DOHH2 (cell line): Measurements from ENCODE around the gene WNT7A.

ENCODE experiments used
- H3F3A ChIP-seq: fragments of 200-600 bp; sonication (generic), shearing (Covaris generic); 2 replicates; pipeline ENCODE4 v1.6.0; 2016; ENCODE audit warnings: antibody characterized with exemption, mild to moderate bottlenecking; ENCODE audit not compliant: control insufficient read depth, insufficient read depth
- H3K27ac ChIP-seq: fragments of 200-600 bp; sonication (generic); 2 replicates; pipeline ENCODE4 v1.5.1; 2014; ENCODE audit warnings: low read depth, mild to moderate bottlenecking, low read length, moderate library complexity
- H3K27me3 ChIP-seq: fragments of 200-600 bp; sonication (generic); 2 replicates; pipeline ENCODE4 v1.6.1; 2014; ENCODE audit warnings: mild to moderate bottlenecking, low read length, mixed read lengths; ENCODE audit not compliant: control insufficient read depth
- H3K36me3 ChIP-seq: fragments of 200-600 bp; sonication (generic); 2 replicates; pipeline ENCODE4 v1.6.1; 2014; ENCODE audit warnings: mild to moderate bottlenecking, low read length, moderate library complexity, mixed read lengths; ENCODE audit not compliant: control insufficient read depth
- H3K4me1 ChIP-seq: fragments of 200-600 bp; sonication (generic); 2 replicates; pipeline ENCODE4 v1.6.1; 2014; ENCODE audit warnings: mild to moderate bottlenecking, low read length, mixed read lengths; ENCODE audit not compliant: control insufficient read depth
- H3K4me2 ChIP-seq: fragments of 200-600 bp; sonication (generic); 2 replicates; pipeline ENCODE4 v1.6.0; 2014; ENCODE audit warnings: mild to moderate bottlenecking, low read length, moderate library complexity
- H3K4me3 ChIP-seq: fragments of 200-600 bp; sonication (generic); 2 replicates; pipeline ENCODE4 v1.5.1; 2014; ENCODE audit warnings: mild to moderate bottlenecking, low read length, mixed read lengths
- H3K79me2 ChIP-seq: fragments of 200-600 bp; sonication (generic); 2 replicates; pipeline ENCODE4 v1.6.1; 2014; ENCODE audit warnings: mild to moderate bottlenecking, low read length, mixed read lengths; ENCODE audit not compliant: control insufficient read depth
- H3K9me2 ChIP-seq: fragments of 200-600 bp; sonication (generic); replicated peaks from 2 replicates; pipeline ENCODE4 v1.6.1; 2014; ENCODE audit warnings: mild to moderate bottlenecking, low read length, mixed read lengths; ENCODE audit not compliant: control insufficient read depth
- H3K9me3 ChIP-seq: fragments of 200-600 bp; sonication (generic); 2 replicates; pipeline ENCODE4 v1.6.1; 2014; ENCODE audit warnings: antibody characterized with exemption, low read length, mixed read lengths; ENCODE audit not compliant: control insufficient read depth, insufficient read depth
- H4K20me1 ChIP-seq: fragments of 200-600 bp; sonication (generic); 2 replicates; pipeline ENCODE4 v1.6.0; 2014; ENCODE audit warnings: low read depth, mild to moderate bottlenecking, antibody characterized with exemption, low read length, moderate library complexity; ENCODE audit not compliant: control insufficient read depth, insufficient read depth
- EZH2phosphoT487 ChIP-seq: fragments of 200-600 bp; sonication (generic); IDR thresholded peaks from 2 replicates; pipeline ENCODE4 v1.6.1; 2017; ENCODE audit warnings: borderline replicate concordance, mild to moderate bottlenecking, antibody characterized with exemption, low read length, moderate library complexity, mixed read lengths
- TF ChIP-seq, protein P1 (sequence below): fragments of 200-600 bp; sonication (generic); IDR thresholded peaks from one replicate; pipeline ENCODE4 v1.5.1; 2014; ENCODE audit warnings: antibody characterized with exemption, mild to moderate bottlenecking, low read depth, low read length; ENCODE audit not compliant: poor library complexity, severe bottlenecking

Gene WNT7A

GRCh38 chr3:13818919-13819318 lies 61.0 kb downstream of the WNT7A start:
- Histone ChIP-seq H3K36me3 (no peaks in the 10 kb centered on the region), H3K4me2 (no peak overlapping the region), H3F3A (no peaks in the 10 kb centered on the region), H3K9me3 (peaks cover 20% of the 10 kb centered on the region), H3K4me1 (no peaks in the 10 kb centered on the region), H3K79me2 (no peaks in the 10 kb centered on the region), H4K20me1 (no peaks in the 10 kb centered on the region), H3K27me3 (no peaks in the 10 kb centered on the region), H3K9me2 (no peaks in the 10 kb centered on the region), H3K27ac (no peak overlapping the region), H3K4me3 (no peak overlapping the region)
- no peak for TF ChIP-seq EZH2phosphoT487
- TF ChIP-seq, protein P1, sequence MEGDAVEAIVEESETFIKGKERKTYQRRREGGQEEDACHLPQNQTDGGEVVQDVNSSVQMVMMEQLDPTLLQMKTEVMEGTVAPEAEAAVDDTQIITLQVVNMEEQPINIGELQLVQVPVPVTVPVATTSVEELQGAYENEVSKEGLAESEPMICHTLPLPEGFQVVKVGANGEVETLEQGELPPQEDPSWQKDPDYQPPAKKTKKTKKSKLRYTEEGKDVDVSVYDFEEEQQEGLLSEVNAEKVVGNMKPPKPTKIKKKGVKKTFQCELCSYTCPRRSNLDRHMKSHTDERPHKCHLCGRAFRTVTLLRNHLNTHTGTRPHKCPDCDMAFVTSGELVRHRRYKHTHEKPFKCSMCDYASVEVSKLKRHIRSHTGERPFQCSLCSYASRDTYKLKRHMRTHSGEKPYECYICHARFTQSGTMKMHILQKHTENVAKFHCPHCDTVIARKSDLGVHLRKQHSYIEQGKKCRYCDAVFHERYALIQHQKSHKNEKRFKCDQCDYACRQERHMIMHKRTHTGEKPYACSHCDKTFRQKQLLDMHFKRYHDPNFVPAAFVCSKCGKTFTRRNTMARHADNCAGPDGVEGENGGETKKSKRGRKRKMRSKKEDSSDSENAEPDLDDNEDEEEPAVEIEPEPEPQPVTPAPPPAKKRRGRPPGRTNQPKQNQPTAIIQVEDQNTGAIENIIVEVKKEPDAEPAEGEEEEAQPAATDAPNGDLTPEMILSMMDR = no peak

DNA sequence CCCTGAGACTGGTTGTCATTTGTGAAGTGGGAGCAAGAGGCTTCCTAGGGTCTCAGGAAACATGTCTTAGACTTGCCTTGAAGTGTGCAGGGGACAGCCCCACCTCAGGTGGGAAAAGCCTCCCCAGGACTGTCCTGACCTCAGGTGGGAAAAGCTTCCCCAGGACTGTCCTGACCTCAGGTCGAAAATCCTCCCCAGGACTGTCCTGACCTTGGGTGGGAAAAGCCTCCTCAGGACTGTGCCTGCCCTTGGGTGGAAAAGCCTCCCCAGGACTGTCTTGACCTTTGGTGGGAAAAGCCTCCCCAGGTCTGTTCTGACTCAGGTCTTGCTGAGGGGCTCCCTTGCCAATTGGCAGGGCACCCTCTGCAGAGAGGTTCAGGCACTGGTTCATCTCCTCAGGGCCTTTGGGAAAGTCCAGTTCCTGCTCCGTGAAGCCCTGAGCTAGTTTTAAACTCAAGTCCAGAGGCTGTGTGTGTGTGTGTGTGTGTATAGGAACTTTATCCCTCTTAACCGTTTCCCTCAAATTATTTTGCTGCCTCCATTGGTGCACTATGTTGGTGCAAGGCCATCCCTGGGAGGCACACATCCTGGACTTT lies 64.7 kb downstream of the WNT7A start:
- no peak for TF ChIP-seq EZH2phosphoT487
- TF ChIP-seq, protein P1 = no peak
- H3K27ac ChIP-seq = no peak overlapping the region
- H3F3A ChIP-seq = no peaks in the 10 kb centered on the region
- no peak overlapping the region for H3K4me3 ChIP-seq
- H3K9me2 ChIP-seq = no peaks in the 10 kb centered on the region
- no peaks in the 10 kb centered on the region for H3K79me2 ChIP-seq
- no peaks in the 10 kb centered on the region for H3K4me1 ChIP-seq
- H3K27me3 ChIP-seq = no peaks in the 10 kb centered on the region
- H4K20me1 ChIP-seq = no peaks in the 10 kb centered on the region
- no peaks in the 10 kb centered on the region for H3K36me3 ChIP-seq
- peaks cover 26% of the 10 kb centered on the region for H3K9me3 ChIP-seq
- H3K4me2 ChIP-seq = no peak overlapping the region

GRCh38 chr3:13812034-13812471 lies 67.8 kb downstream of the WNT7A start:
- TF ChIP-seq, protein P1 = no peak
- no peak for TF ChIP-seq EZH2phosphoT487
- Histone ChIP-seq H3K36me3 (no peaks in the 10 kb centered on the region), H3K9me3 (peaks cover 26% of the 10 kb centered on the region), H3K27ac (no peak overlapping the region), H3K4me1 (no peaks in the 10 kb centered on the region), H3K27me3 (no peaks in the 10 kb centered on the region), H3K4me3 (no peak overlapping the region), H3F3A (no peaks in the 10 kb centered on the region), H4K20me1 (no peaks in the 10 kb centered on the region), H3K79me2 (no peaks in the 10 kb centered on the region), H3K9me2 (no peaks in the 10 kb centered on the region), H3K4me2 (no peak overlapping the region)
